Epithelial cell of alveolus of lung (primary cell): ENCODE results near the gene CBX3. TPM values are rescaled to one million over a fixed set of nuclear protein-coding genes. Genes with fewer than 3 reads are reported as not detected.

Experiments
- total RNA-seq: library from RNA; depleted of rRNA; stranded (reverse); fragments of >200 nt; gene quantifications from 2 replicates; pipeline ENCODE4 v1.2.1, GENCODE V29; 2015

The CBX3 gene
- total RNA-seq = 88.3 and 89.8 TPM in 2 replicates

DNA sequence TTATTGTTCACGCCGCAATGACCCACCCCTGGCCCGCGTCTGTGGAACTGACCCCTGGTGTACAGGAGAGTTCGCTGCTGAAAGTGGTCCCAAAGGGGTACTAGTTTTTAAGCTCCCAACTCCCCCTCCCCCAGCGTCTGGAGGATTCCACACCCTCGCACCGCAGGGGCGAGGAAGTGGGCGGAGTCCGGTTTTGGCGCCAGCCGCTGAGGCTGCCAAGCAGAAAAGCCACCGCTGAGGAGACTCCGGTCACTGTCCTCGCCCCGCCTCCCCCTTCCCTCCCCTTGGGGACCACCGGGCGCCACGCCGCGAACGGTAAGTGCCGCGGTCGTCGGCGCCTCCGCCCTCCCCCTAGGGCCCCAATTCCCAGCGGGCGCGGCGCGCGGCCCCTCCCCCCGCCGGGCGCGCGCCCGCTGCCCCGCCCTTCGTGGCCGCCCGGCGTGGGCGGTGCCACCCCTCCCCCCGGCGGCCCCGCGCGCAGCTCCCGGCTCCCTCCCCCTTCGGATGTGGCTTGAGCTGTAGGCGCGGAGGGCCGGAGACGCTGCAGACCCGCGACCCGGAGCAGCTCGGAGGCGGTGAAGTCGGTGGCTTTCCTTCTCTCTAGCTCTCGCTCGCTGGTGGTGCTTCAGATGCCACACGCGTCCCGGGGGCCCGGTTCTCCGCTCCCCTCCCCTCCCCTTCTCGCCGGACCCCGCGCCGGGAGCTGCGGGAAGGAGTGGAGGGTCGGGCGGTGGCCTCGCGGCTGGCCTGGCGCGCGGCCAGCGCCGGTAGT is at the start of gene CBX3:
Gene CBX3, plus strand, starts transcription at position 499 of the 772 bp plus-strand sequence. CDS start 1,254 bp downstream, outside the sequence.

DNA sequence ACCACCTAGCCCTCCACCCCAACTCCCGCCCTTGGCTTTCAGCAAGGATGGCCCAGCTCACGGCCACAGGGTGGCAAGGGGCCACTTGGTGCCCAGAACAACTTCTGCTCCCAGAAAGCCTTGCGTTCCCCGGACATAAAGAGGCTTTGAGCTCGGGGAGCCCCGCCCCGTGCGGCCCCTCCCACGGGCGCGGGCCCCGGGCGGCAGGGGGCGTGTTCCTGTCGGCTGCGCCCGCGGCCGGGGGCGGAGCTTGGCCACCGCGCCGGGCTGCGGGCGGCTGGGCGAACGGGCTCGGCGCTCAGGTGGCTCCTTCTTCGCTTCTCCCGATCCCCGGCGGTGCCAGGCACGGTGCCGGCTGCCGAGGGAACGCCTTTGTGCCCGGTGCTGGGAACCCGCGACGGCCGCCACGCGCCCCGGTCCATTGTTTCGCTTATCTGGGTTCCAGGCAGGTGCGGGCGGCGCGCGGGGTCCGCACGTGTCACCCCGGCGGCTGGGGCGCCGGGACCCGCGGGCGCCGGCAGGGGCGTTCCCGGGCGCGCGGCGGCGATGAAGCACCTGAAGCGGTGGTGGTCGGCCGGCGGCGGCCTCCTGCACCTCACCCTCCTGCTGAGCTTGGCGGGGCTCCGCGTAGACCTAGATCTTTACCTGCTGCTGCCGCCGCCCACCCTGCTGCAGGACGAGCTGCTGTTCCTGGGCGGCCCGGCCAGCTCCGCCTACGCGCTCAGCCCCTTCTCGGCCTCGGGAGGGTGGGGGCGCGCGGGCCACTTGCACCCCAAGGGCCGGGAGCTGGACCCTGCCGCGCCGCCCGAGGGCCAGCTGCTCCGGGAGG is 49.4 kb upstream of the CBX3 start, which contains the start of gene NFE2L3:
Gene NFE2L3, plus strand, starts transcription at position 246 of the 829 bp plus-strand sequence. Its CDS starts 301 bp downstream, at position 547.

DNA sequence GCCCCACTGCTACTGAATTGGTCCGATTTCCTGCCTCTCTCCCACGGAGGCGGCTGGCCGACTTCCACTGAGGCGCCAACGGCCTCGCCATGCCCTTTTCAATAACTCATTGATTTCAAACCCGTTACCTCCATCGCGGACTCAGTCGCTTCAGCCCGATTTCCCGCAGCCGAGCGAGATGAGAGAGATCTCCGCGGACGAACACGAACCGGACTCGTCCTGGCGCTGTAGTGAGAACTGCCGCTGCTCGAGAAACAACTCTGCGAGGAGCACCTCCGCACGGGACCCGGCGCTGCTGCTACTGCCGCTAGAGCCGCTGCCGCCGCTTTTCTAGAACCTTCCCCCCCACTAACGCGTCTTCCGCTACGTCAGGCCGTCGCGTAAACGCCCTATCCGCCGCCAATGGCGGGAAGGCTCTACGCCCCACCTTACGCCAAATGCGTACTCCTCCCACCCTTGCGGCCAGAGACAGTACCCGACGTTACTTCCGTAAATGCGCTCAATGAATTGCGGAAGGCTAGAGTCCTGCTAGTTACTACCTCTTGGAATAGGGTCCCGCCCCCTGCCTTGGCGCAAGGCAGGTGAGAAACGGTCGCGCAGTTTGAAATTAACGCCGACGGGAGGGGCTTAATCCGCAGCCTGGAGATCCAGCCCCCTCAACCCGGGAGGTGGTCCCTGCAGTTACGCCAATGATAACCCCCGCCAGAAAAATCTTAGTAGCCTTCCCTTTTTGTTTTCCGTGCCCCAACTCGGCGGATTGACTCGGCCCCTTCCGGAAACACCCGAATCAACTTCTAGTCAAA is 900 bp upstream of the CBX3 start, which contains the start of gene HNRNPA2B1:
Gene HNRNPA2B1, minus strand, starts transcription at position 303 of the 803 bp plus-strand sequence. Its CDS starts 169 bp downstream, at position 134.

Other genes starting within 250 kb of the CBX3 start
- 6.4 and 42.3 TPM in 2 replicates for gene NFE2L3, start 49.5 kb upstream of the CBX3 start, total RNA-seq
- 129 and 149 TPM in 2 replicates for gene HNRNPA2B1, start 999 bp upstream of the CBX3 start, total RNA-seq
- 0.24 and 0.26 TPM in 2 replicates for gene SNX10, start 90.1 kb downstream of the CBX3 start, total RNA-seq